G401.6 (cell line): ENCODE results near the gene KLF2.
A peak's percentile ranks its signal among the peaks of the same experiment; 100 is the strongest.

Source experiments
- FAIRE-seq: peaks from 2 replicates; lab custom pipeline; 2012; peaks lifted over from hg19 to GRCh38; lab: Jason Lieb, UNC

Gene KLF2

GRCh38 chr19:16308081-16308480 lies 16.5 kb upstream of the KLF2 start:
- FAIRE-seq, result no peak

GRCh38 chr19:16309643-16310042 lies 15.0 kb upstream of the KLF2 start:
- no peak for FAIRE-seq

- FAIRE-seq, result no peak
Measured at GRCh38 chr19:16315825-16316505, 8.7 kb upstream of the KLF2 start.

GRCh38 chr19:16316506-16316882 lies 8.1 kb upstream of the KLF2 start:
- FAIRE-seq, result no peak

DNA sequence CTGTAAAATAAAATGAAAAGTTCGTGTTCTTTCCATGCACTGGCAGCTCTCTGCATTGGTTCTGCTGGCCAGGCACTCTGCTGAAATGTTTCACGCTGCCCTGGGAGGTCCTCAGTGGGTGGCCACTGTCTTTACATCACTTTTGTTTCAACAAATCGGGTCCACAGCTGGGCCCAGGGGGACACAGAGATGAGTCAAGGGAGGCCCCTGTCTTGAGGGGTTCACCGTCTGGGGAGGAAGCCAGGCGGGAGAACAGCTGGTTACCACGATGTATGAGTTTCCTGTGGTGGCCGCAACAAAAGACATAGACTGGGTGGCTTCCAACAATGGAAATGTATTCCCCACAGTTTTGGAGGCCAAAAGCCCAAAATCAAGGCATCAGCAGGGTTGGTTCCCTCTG lies 5.1 kb upstream of the KLF2 start:
- FAIRE-seq, result no peak

GRCh38 chr19:16320987-16321386 lies 3.6 kb upstream of the KLF2 start:
- FAIRE-seq, result no peak

- FAIRE-seq, result no peak
Measured at GRCh38 chr19:16325161-16325527, 518 bp downstream of the KLF2 start.

GRCh38 chr19:16325641-16326400 lies 1.2 kb downstream of the KLF2 start:
- FAIRE-seq, result no peak

DNA sequence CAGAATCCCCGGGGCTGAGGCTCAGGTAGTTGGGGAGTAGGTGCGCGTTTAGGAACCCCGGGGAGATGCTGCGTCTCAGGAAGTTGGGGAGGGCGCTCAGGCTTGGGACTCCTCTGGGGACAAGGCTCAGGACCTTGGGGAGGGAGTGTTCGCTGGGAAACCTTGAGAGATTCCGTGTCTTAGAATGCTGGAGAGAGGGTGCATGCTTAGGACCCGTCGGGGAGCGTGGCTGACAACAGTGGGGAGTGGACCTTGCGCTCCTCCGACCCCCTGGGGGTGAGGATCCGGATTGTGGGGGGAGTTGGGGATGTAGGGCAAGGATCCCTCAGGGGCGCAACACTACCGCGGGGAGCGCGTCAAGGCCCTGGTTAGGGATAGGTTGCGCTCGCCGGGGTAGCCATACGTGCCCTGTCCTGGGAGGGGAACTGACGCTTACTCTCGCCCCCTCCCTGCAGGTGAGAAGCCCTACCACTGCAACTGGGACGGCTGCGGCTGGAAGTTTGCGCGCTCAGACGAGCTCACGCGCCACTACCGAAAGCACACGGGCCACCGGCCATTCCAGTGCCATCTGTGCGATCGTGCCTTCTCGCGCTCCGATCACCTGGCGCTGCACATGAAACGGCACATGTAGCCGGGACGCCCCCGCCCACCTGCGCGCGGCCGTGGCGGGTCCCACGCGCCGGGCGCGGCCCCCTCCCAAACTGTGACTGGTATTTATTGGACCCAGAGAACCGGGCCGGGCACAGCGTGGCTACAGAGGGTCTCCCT lies 2.0 kb downstream of the KLF2 start:
- no peak for FAIRE-seq

DNA sequence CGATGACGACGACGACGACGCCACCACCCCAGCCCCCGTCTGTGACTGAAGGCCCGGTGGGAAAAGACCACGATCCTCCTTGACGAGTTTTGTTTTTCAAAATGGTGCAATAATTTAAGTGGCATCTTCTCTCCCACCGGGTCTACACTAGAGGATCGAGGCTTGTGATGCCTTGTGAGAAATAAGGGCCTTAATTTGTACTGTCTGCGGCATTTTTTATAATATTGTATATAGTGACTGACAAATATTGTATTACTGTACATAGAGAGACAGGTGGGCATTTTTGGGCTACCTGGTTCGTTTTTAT lies 2.5 kb downstream of the KLF2 start:
- FAIRE-seq, result no peak

GRCh38 chr19:16327501-16327900 lies 2.9 kb downstream of the KLF2 start:
- FAIRE-seq, result no peak

DNA sequence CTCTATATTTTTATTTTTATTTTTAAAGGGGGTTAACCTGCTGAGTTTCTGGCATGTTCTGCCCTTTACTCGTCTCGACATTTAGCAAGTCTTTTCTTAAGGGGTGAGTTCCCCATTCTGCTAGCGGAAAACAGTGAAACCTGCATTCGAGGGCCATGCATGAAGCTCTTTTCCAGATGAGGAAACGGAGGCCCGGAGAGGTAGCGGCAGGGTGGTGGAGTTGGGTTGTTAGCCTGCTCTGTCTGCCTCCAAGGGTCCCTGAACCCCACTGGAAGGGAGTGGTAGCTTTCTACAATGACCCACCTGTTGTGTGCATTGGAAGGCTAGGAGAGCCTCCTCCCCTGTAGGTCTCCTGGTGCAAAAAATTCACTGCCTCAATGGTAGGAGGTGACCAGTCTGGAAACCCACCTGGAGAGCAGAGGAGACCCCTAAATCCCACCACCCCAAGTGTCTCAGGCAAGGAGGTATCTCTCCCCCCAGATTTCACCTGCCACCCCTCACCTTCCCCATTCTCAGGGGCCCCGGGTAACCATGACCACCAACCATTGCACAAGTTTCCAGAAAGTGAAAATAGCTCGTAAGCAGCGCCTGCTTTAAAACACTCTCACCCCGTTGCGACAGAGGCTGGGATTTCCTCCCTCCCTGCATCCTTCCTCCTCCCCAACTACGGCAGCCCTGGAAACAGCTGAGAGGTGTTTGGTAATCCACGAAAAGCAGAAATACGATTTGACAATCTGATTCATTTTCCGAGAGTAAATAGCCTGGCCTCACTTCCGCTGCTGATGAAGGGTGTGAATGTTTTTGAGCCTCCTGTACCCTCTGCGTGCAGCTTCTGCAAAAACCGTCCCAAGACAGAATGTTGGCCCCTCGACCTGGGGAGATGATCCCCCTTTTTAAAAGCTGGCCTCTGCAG lies 3.5 kb downstream of the KLF2 start:
- FAIRE-seq, result no peak

- peak; percentile 49 for FAIRE-seq
Measured at GRCh38 chr19:16328824-16329482, 4.3 kb downstream of the KLF2 start.

GRCh38 chr19:16330368-16330801 lies 5.8 kb downstream of the KLF2 start:
- no peak for FAIRE-seq

GRCh38 chr19:16330806-16331690 lies 6.4 kb downstream of the KLF2 start:
- no peak for FAIRE-seq

GRCh38 chr19:16333001-16333586 lies 8.5 kb downstream of the KLF2 start:
- FAIRE-seq, result no peak

DNA sequence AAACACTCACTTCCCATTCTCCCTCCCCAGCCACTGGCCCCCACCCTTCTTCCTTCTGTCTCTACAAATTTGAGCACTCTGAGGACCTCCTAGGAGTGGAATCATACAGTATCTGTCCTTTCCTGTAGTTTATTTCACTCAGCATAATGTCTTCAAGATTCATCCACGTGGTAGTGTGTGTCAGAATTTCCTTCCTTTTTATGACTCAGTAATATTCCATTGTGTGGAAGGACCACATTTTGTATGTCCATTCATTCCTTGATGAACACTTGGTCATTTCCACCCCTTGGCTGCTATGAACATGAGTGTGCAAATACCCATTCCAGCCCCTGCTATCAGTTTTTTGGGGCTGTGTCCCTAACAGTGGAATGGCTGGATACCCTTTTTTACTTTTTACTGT lies 9.8 kb downstream of the KLF2 start:
- no peak for FAIRE-seq

- no peak for FAIRE-seq
Measured at GRCh38 chr19:16335226-16335625, 10.6 kb downstream of the KLF2 start.

- no peak for FAIRE-seq
Measured at GRCh38 chr19:16336571-16336970, 11.9 kb downstream of the KLF2 start.

DNA sequence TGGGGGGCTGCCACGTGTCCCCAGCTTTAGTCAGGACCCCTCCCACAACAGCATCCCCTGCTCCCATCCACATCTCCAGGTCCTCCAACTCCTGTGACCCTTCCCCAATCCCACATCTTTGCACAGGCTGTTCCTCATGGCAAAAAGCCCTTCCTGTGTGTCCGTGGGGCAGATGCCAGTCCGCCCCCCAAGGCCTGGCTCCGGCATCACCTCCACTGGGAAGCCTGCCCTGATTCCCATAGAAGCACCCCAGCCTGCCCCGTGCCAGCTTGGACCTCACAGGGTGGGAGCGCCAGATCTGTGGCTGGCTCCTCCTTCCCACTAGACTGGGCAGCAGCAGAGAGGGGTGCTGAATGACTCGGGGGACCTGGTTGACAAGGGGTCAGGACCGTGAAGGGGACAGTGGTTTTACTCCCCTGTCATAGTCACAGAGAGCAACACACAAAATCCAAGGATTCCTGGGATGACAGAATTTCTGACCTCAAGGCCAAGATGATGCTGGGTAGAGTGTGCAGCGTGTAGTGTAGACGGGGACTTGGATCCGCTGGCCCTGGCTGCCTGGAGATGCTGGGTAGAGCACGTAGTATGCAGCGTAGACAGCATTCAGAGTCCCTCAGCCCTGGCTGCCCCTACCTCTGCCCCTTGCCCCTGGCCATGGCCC lies 13.3 kb downstream of the KLF2 start:
- no peak for FAIRE-seq
